Measurements from ENCODE around the gene C11orf42. TPM values are rescaled to one million over a fixed set of nuclear protein-coding genes. Genes with fewer than 3 reads are reported as not detected.

Gene C11orf42
- polyA plus RNA-seq, 4 donors: 0.66 to 2.6 (median 1.5) TPM

DNA sequence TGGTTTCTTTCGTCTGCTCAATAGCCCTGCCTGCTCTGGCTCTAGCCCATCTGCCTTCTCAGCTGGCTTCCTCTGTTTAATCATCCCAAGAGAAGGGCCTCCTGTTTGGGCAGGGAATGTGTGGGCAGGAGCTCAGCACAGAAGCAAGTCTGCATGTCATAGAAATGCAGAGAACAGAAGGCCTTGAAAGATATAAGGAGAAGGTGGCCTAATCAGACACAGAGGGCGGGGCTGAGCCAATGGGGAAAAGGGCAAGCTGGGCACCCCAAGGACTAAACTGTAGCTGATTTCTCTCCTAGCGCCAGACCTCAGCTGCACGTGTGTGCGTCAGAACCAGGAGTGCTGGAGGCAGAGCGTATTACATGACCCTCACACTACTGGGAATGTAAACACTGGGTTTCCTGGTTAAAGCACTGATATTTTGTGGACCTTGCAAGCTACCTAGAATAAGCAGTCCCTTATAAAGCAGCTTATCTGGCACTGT lies 46.7 kb downstream of the C11orf42 start:
- no peak for DNase-seq (ENCODE audit: low read depth in 4 of 4, low spot score in 2 of 4)

DNA sequence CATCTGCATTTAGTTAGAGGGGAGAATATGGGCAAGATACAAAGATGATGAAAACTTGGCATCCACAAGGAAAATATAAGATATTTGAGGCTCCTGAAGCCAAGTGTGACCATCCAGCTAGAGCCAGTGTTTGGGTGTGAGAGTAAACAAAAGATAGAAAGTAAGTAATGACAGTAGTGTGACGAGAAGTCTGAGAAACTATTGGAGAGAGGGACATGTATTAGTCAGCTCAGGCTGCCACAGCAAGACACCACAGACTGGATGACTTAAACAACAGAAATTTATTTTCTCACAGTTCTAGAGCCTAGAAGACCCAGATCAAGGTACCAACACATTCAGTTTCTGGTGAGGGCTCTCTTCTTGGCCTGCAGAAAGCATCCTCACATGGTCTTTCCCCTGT lies 47.8 kb downstream of the C11orf42 start:
- no peak for DNase-seq (ENCODE audit: low read depth in 4 of 4, low spot score in 2 of 4)

DNA sequence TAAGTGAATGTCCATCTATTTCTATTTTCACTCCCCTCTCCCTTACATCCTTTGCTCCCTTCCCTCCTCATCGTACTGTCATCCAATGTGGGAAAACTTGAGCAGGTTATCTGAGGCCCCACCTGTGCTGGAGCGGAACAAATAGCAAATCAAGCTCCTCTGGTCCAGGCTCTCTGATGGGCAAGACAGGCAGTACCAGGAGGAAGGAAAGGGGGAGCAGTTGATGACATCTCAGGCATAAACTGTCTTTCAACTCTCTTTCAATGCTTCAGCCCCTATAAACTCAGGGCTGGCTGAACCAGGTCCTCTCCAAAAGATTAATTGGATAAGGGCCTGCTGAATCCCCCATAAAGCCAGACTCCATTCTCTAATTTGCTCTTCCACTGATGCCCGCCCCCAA lies 52.8 kb downstream of the C11orf42 start:
- no peak for DNase-seq (ENCODE audit: low read depth in 4 of 4, low spot score in 2 of 4)

DNA sequence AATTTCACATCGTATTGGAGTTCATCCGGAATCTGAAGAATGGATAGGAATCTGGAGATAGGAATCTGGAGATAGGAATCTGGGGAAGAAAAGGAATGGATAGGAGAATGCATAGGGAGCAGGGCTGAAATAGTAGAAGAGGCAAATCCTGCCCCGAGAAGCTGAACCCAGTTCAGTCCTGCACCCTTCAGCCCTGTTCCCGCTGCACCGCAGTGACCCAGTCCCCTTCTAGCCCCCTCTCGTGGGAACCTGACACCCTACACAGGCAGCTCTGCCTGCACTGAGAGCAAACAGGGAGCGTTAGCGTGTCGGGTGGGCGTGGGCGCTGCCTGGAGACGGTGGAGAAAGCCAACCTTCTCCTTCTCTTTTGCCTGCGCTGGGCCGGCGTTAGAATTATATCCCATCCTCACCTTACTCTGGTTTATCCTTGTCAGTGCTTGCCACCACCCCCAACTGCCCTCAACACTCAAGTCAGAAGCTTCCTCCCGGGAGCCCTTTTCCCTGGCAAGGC lies 53.3 kb downstream of the C11orf42 start:
- DNase-seq (ENCODE audit: low read depth in 4 of 4, low spot score in 2 of 4): peak in 3 of 4 donors; percentile 6 to 27 (median 11)

DNA sequence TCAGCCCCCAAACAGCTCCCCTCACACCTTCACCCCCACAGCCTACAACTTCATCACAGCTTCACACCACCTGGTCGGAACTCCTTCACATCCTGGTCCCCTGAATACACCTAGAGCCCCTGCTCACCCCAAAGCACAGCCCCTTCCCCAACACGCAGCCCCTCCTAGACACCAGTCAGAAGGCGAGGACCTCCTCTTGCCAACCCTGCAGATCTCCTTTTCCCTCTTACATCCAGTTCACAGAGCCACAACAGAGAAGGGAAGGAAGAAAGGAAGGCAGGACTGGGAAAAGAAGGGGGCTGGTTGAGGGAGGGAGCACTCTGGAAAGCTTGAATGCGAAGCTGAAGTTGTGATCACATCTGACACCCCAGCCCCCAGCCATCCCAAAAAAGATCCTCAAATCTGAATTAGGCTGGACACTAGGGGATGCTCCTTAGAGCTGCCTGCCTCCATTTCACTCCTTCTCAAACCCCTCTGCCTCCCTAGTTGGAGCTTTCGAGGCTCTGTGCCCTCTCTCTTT lies 54.9 kb downstream of the C11orf42 start:
- no peak for DNase-seq (ENCODE audit: low read depth in 4 of 4, low spot score in 2 of 4)

Other genes with a start within 250 kb of the C11orf42 start
- not detected for gene OR56A5, start 237.1 kb upstream of the C11orf42 start, polyA plus RNA-seq (ENCODE audit: insufficient read length in 4 of 4)
- gene OR52L1, start 218.6 kb upstream of the C11orf42 start, polyA plus RNA-seq (ENCODE audit: insufficient read length in 4 of 4): not detected
- gene OR56A4, start 198.6 kb upstream of the C11orf42 start, polyA plus RNA-seq (ENCODE audit: insufficient read length in 4 of 4): under 1 TPM in 3 of 4 donors, not detected in 1; 0.05 to 0.09 (median 0.06) TPM
- gene OR56A1, start 174.8 kb upstream of the C11orf42 start, polyA plus RNA-seq (ENCODE audit: insufficient read length in 4 of 4): under 1 TPM in 2 of 4 donors, not detected in 2; 0.01 to 0.02 TPM
- gene OR56B4, start 97.9 kb upstream of the C11orf42 start, polyA plus RNA-seq (ENCODE audit: insufficient read length in 4 of 4): under 1 TPM in 3 of 4 donors, not detected in 1; 0.19 to 0.23 (median 0.22) TPM
- gene OR52B2, start 35.2 kb upstream of the C11orf42 start, polyA plus RNA-seq (ENCODE audit: insufficient read length in 4 of 4): not detected
- gene OR52W1, start 6.3 kb upstream of the C11orf42 start, polyA plus RNA-seq (ENCODE audit: insufficient read length in 4 of 4): under 1 TPM in 2 of 4 donors, not detected in 2; 0.21 to 0.27 TPM
- gene FHIP1B, start 29.1 kb downstream of the C11orf42 start, polyA plus RNA-seq (ENCODE audit: insufficient read length in 4 of 4): 10 to 100 TPM; 37.7 to 76.2 (median 56.7) TPM
- gene CNGA4, start 33.5 kb downstream of the C11orf42 start, polyA plus RNA-seq (ENCODE audit: insufficient read length in 4 of 4): under 1 TPM in 3 of 4 donors, not detected in 1; 0.23 to 0.34 (median 0.27) TPM
- gene CCKBR, start 54.3 kb downstream of the C11orf42 start, polyA plus RNA-seq (ENCODE audit: insufficient read length in 4 of 4): 1 to 10 TPM in 1 of 4 donors, under 1 TPM in 3; 0.28 to 1.1 (median 0.67) TPM
- 10 to 100 TPM; 13.3 to 25.4 (median 18.4) TPM for gene CAVIN3, start 114.9 kb downstream of the C11orf42 start, polyA plus RNA-seq (ENCODE audit: insufficient read length in 4 of 4)
- 10 to 100 TPM; 31.8 to 35.9 (median 35.4) TPM for gene SMPD1, start 184.9 kb downstream of the C11orf42 start, polyA plus RNA-seq (ENCODE audit: insufficient read length in 4 of 4)
- 10 to 100 TPM; 49.1 to 71.1 (median 59.7) TPM for gene APBB1, start 213.5 kb downstream of the C11orf42 start, polyA plus RNA-seq (ENCODE audit: insufficient read length in 4 of 4)
- 1 to 10 TPM; 1.7 to 8.6 (median 5.9) TPM for gene HPX, start 235.4 kb downstream of the C11orf42 start, polyA plus RNA-seq (ENCODE audit: insufficient read length in 4 of 4)

Data from left renal cortex interstitium (tissue), 4 donors.